Retinal pigment epithelial cell (primary cell): ENCODE measurements around the gene CCND2.

Experiments used
- DNase-seq: peaks from one replicate; pipeline ENCODE4 v3.0.0-alpha.2; 2010; ENCODE audit warnings: low read depth
- H3K4me3 ChIP-seq: 2 replicates; pipeline ENCODE4 v1.5.1; 2011; ENCODE audit warnings: mild to moderate bottlenecking, low read length, control low read depth, moderate library complexity
- TF ChIP-seq, protein P1 (sequence below): conservative IDR thresholded peaks from 2 replicates; pipeline ENCODE4 v1.5.1; 2011; ENCODE audit warnings: low read depth, low read length, control low read depth, inconsistent platforms

The CCND2 gene

DNA sequence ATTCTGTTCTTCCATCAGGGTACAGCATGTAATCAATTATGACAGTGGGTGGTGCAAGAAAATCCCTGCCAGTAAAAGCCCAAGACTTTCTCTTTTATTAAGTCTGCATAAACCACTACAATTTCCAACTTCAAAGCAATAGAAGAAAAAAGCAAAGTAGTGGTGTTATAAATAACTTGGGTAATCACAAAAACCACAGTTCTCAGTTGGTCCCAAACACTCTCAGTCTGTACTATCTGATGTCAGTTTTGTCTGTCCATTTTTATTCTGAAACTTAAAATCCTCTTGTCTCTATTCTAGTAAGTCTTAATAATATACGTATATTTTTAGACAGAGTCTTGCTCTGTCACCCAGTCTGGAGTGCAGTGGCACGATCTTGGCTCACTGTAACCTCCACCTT lies 38.7 kb downstream of the CCND2 start:
- H3K4me3 ChIP-seq = no peak overlapping the region
- DNase-seq = no peak
- TF ChIP-seq, protein P1, sequence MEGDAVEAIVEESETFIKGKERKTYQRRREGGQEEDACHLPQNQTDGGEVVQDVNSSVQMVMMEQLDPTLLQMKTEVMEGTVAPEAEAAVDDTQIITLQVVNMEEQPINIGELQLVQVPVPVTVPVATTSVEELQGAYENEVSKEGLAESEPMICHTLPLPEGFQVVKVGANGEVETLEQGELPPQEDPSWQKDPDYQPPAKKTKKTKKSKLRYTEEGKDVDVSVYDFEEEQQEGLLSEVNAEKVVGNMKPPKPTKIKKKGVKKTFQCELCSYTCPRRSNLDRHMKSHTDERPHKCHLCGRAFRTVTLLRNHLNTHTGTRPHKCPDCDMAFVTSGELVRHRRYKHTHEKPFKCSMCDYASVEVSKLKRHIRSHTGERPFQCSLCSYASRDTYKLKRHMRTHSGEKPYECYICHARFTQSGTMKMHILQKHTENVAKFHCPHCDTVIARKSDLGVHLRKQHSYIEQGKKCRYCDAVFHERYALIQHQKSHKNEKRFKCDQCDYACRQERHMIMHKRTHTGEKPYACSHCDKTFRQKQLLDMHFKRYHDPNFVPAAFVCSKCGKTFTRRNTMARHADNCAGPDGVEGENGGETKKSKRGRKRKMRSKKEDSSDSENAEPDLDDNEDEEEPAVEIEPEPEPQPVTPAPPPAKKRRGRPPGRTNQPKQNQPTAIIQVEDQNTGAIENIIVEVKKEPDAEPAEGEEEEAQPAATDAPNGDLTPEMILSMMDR = no peak

DNA sequence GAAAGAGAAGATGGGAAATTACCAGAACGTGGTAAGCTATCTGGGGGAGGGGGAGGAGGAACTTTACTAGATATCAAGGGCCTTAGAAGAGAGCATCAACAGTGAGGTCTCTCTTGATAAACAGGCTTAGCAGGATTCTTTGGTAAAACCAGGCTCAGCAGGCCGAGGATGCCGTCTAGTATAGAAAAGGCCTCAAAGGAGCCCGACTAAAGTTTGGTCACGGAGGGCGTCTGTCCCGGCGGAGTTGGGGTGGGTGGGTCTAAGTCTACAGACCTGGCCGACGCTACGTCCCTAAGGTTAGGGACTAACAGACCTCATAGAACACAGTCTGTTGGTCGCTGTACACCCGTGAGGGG lies 46.9 kb downstream of the CCND2 start:
- no peak for DNase-seq
- peak overlapping the region; percentile 58 for H3K4me3 ChIP-seq
- TF ChIP-seq, protein P1 = no peak

DNA sequence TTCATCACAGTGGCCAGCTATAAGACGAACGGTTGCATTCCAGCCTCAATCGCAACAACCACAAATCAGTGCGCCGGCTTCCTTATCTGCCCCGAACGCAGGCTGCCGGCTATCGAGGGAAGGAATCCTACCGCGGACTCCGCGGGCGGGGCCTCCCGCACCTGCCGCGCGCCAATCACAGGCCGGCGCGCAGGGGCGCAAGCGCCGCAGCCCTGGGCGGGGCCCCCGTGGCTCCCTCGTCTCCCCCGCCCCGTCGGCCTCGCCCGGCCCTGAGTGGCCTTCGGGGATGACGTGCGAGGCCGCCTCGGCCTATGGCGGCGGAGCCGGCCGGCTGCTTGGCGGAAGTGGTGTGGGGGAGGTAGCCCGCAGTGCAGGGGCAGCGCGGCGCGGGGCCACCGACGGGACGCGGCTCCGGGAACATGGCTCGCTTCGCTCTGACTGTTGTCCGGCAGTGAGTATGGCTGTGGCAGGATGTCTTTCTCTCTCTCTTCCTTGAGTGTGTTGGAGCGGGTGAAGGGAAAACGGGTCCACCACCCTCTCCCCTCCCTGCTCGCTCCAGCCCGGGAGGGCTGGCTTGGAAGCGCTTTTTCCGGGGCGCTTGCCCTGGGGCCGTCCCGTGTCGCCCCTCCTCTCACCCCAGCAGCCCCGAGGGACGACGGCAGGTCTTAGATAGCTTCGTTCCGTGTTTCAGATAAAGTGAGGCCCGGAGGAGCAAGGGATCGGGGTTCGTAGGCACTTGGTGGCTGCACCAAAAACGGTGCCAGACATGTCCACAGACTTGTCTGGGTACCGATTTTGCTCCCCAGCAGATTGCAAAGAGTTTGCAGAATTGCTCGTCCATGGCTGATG lies 47.5 kb downstream of the CCND2 start, which contains the start of gene TIGAR:
TIGAR (plus strand) TSS at position 361 of the 849 bp plus-strand sequence; CDS start at position 420, 59 bp downstream.
- H3K4me3 ChIP-seq = peak within 1 kb of the TSS; percentile 94
- TF ChIP-seq, protein P1 = no peak
- peak; percentile 79 for DNase-seq

DNA sequence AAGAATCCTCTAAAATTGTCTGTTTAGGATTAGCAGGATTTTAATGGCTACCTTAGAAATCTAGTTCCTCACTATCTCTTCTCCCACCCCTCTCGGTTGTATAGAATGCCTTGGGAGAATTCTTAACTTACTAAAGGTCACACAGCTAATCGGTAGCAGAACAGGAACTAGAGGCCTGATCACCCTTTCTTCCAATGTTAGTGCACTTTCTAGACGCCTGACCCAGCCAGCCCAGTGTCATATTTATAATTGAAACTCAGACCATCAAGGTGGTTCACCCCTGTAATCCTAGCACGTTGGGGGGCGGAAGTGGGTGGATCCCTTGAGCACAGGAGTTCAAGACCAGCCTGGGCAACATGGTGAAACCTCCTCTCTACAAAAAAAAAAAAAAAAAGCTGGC lies 49.2 kb downstream of the CCND2 start:
- H3K4me3 ChIP-seq = no peak overlapping the region
- DNase-seq = no peak
- TF ChIP-seq, protein P1 = no peak
